ENCODE measurements around the gene VIPR2.

The VIPR2 gene

DNA sequence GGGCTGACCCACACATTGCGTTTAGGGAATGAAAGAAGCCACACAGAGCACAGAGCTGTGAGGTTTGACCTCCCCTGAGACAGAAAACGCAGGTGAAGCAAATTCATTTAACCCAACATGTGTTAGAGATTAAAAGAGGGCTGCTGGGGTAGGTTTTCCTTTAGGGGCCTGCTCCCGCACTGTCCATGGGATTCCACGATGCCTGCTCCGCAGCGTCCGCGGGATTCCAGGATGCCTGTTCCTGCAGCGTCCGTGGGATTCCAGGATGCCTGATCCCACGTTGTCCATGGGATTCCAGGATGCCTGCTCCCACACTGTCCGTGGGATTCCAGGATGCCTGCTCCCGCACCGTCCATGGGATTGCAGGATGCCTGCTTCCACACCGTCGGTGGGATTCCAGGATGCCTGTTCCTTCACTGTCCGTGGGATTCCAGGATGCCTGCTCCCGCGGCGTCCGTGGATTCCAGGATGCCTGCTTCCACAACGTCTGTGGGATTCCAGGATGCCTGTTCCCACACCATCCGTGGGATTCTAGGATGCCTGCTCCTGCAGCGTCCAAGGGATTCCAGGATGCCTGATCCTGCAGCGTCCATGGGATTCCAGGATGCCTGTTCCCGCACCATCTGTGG lies 78.7 kb downstream of the VIPR2 start:
- Histone ChIP-seq H4K20me1 (ENCODE audit: control insufficient read depth, insufficient read depth, low read depth, low read length) (no peaks in the 10 kb centered on the region), H3K36me3 (ENCODE audit: control insufficient read depth, low read length) (no peaks in the 10 kb centered on the region), H3K27ac (ENCODE audit: low read depth, low read length) (no peak overlapping the region), H3K27me3 (ENCODE audit: control insufficient read depth, low read length) (no peaks in the 10 kb centered on the region), H3K9me2 (replicated peaks; ENCODE audit: control insufficient read depth, low read length) (no peaks in the 10 kb centered on the region), H3K4me2 (ENCODE audit: low read length) (no peak overlapping the region), H3K4me1 (ENCODE audit: control insufficient read depth, low read length) (no peaks in the 10 kb centered on the region), H3K4me3 (ENCODE audit: low read length) (no peak overlapping the region), H3K79me2 (ENCODE audit: control insufficient read depth, low read length) (no peaks in the 10 kb centered on the region), H3F3A (ENCODE audit: control insufficient read depth, insufficient read depth) (no peaks in the 10 kb centered on the region), H3K9me3 (ENCODE audit: control insufficient read depth, insufficient read depth, low read length) (peaks cover 8% of the 10 kb centered on the region; the same call in 1 of the 2 replicates)
- TF ChIP-seq, protein P1, sequence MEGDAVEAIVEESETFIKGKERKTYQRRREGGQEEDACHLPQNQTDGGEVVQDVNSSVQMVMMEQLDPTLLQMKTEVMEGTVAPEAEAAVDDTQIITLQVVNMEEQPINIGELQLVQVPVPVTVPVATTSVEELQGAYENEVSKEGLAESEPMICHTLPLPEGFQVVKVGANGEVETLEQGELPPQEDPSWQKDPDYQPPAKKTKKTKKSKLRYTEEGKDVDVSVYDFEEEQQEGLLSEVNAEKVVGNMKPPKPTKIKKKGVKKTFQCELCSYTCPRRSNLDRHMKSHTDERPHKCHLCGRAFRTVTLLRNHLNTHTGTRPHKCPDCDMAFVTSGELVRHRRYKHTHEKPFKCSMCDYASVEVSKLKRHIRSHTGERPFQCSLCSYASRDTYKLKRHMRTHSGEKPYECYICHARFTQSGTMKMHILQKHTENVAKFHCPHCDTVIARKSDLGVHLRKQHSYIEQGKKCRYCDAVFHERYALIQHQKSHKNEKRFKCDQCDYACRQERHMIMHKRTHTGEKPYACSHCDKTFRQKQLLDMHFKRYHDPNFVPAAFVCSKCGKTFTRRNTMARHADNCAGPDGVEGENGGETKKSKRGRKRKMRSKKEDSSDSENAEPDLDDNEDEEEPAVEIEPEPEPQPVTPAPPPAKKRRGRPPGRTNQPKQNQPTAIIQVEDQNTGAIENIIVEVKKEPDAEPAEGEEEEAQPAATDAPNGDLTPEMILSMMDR (IDR thresholded peaks at IDR 0.05; ENCODE audit: low read depth, low read length, poor library complexity, severe bottlenecking), result no peak
- TF ChIP-seq EZH2phosphoT487 (IDR thresholded peaks at IDR 0.05; ENCODE audit: borderline replicate concordance, low read length), result no peak

DNA sequence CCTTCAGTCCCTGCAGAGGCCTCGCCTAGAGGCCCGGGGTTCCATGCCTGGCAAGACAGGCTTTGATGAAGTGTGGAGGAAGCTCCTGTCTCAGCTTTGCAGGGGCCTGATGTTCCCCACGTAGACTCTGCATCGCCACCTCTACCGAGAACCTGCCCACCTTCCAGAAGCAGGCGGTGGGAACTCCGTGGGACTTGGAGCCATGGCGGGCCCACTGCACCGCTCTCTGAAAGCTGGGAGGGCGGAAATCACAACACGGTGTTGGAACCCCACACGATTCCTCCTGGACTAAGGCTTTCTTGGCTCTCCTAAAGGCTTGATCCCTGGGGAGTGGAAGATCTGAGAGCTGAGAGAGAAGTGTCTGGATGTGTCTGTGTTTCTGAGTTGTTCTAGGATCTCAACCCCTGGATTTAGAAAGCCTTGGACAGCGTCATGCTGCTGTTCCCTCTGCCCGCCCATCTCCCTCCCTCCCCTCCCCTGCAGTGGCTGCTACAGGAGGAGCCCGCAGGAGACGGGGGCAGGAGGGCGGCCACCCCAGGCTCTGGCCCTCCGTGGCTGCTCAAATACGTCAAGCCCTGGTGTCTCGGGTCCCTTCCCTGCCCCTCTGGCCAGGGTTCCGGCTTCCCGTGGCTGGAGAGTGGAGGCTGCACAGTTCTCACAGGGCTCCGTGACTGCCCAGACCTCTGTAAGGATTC lies 79.7 kb downstream of the VIPR2 start:
- no peaks in the 10 kb centered on the region for H3F3A ChIP-seq (ENCODE audit: control insufficient read depth, insufficient read depth)
- H3K4me1 ChIP-seq (ENCODE audit: control insufficient read depth, low read length), result no peaks in the 10 kb centered on the region
- TF ChIP-seq, protein P1 (IDR thresholded peaks at IDR 0.05; ENCODE audit: low read depth, low read length, poor library complexity, severe bottlenecking), result no peak
- TF ChIP-seq EZH2phosphoT487 (IDR thresholded peaks at IDR 0.05; ENCODE audit: borderline replicate concordance, low read length), result no peak
- no peak overlapping the region for H3K4me3 ChIP-seq (ENCODE audit: low read length)
- H3K4me2 ChIP-seq (ENCODE audit: low read length), result no peak overlapping the region
- H3K27ac ChIP-seq (ENCODE audit: low read depth, low read length), result no peak overlapping the region
- no peaks in the 10 kb centered on the region for H4K20me1 ChIP-seq (ENCODE audit: control insufficient read depth, insufficient read depth, low read depth, low read length)
- peaks cover 12% of the 10 kb centered on the region; the same call in 1 of the 2 replicates for H3K9me3 ChIP-seq (ENCODE audit: control insufficient read depth, insufficient read depth, low read length)
- no peaks in the 10 kb centered on the region for H3K36me3 ChIP-seq (ENCODE audit: control insufficient read depth, low read length)
- no peaks in the 10 kb centered on the region for H3K27me3 ChIP-seq (ENCODE audit: control insufficient read depth, low read length)
- no peaks in the 10 kb centered on the region for H3K9me2 ChIP-seq (replicated peaks; ENCODE audit: control insufficient read depth, low read length)
- H3K79me2 ChIP-seq (ENCODE audit: control insufficient read depth, low read length), result no peaks in the 10 kb centered on the region

DNA sequence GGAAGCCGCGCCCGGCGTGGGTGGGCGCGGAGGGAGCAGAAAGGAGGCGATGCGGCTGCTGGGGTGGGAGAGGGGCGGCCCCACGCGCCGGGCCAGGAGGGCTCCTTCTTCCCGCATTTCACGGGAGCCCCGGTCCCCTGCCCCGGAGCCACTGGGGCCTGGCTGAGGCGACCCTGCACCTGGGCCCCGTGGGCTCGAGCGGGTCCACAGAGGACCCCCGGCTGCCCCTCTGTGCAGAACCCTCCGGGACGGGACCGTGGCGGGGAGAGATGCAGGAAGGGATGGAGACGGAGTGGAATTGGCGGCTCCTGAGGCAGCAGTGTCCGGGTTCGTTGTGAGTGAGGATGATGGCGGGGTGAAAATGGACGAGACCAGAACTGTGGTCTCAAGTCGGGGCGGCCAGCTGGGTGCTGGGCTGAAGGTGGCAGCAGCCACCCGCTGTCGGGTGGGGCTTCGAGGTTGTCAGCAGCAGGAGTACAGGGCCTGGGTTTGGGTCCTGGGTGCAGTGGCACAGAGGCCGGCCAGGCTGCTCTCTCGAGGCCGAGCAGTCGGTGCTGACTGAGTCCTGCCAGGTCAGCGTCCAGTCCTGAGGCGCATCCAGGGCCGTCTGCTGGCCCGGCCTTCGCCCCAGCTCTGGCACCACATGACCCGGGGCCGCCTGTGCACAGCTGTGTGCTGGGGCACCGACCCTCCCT lies 80.4 kb downstream of the VIPR2 start:
- no peaks in the 10 kb centered on the region for H3F3A ChIP-seq (ENCODE audit: control insufficient read depth, insufficient read depth)
- H3K4me3 ChIP-seq (ENCODE audit: low read length), result no peak overlapping the region
- H3K9me2 ChIP-seq (replicated peaks; ENCODE audit: control insufficient read depth, low read length), result no peaks in the 10 kb centered on the region
- H3K4me1 ChIP-seq (ENCODE audit: control insufficient read depth, low read length), result no peaks in the 10 kb centered on the region
- TF ChIP-seq, protein P1 (IDR thresholded peaks at IDR 0.05; ENCODE audit: low read depth, low read length, poor library complexity, severe bottlenecking), result no peak
- no peak for TF ChIP-seq EZH2phosphoT487 (IDR thresholded peaks at IDR 0.05; ENCODE audit: borderline replicate concordance, low read length)
- no peaks in the 10 kb centered on the region for H4K20me1 ChIP-seq (ENCODE audit: control insufficient read depth, insufficient read depth, low read depth, low read length)
- H3K27ac ChIP-seq (ENCODE audit: low read depth, low read length), result no peak overlapping the region
- peaks cover 12% of the 10 kb centered on the region; the same call in 1 of the 2 replicates for H3K9me3 ChIP-seq (ENCODE audit: control insufficient read depth, insufficient read depth, low read length)
- no peaks in the 10 kb centered on the region for H3K36me3 ChIP-seq (ENCODE audit: control insufficient read depth, low read length)
- no peaks in the 10 kb centered on the region for H3K79me2 ChIP-seq (ENCODE audit: control insufficient read depth, low read length)
- H3K27me3 ChIP-seq (ENCODE audit: control insufficient read depth, low read length), result no peaks in the 10 kb centered on the region
- H3K4me2 ChIP-seq (ENCODE audit: low read length), result no peak overlapping the region
